ENCODE data around the gene PRPH. TPM values are rescaled to one million over a fixed set of nuclear protein-coding genes. Genes with fewer than 3 reads are reported as not detected.

PRPH gene
- total and polyA plus RNA-seq, 10 of the 15 experiments (the other 5 are each of a cell fraction or from before 2014, with no cell fraction given) = 0.09 to 0.45 (median 0.19) TPM; not detected in 3

GRCh38 chr12:49342914-49343731, 48.2 kb downstream of the PRPH start:
- H3K9me3 ChIP-seq (replicated peaks; ENCODE audit: control insufficient read depth, insufficient read depth, low read length) = no peaks in the 10 kb centered on the region
- in situ Hi-C loops (cut with MboI) = no loop called here
- no peaks in the 10 kb centered on the region; the same call in none of the 2 replicates for H4K20me1 ChIP-seq (ENCODE audit: control insufficient read depth, insufficient read depth)
- H2AFZ ChIP-seq (ENCODE audit: control insufficient read depth, low read depth, low read length) = no peak overlapping the region; the same call in 1 of the 2 replicates
- POLR2A ChIA-PET = interaction anchor here (0.6 to 2.1 kb wide), 4 partner anchors 9 to 54 kb away, joined by 3 to 9 read pairs (median 5); no protein-coding TSS in a partner anchor
- no TSS peak for BruUV-seq (replicated peaks)
- peaks cover 22 to 33% of the 10 kb centered on the region in 2 experiments for H3K27me3 ChIP-seq (replicated peaks in 1 of 2; ENCODE audit: control insufficient read depth in 2 of 2, insufficient read depth in 2 of 2, low read length in 1 of 2)
- H3K9ac ChIP-seq (ENCODE audit: control insufficient read depth, insufficient read depth, low read length) = no peak overlapping the region
- CTCF ChIA-PET = interaction anchor here (0.5 to 4.0 kb wide), 27 partner anchors 9 to 279 kb away, joined by 3 to 139 read pairs (median 4); partner anchors contain the start of genes PRPH, SPATS2 and TROAP
- H3K79me2 ChIP-seq (ENCODE audit: control insufficient read depth, insufficient read depth, low read length) = no peaks in the 10 kb centered on the region
- peak overlapping the region; percentile 8; the same call in 1 of the 2 replicates for H3K4me3 ChIP-seq
- intact Hi-C loops (cut with micrococcal nuclease; ENCODE audit: unreplicated experiment) = loop anchor here (1.0 kb wide), 1 partner anchor 55 kb away; no protein-coding TSS in a partner anchor
- WGBS (ENCODE audit: insufficient coverage, insufficient replicate concordance, low lambda C conversion rate, missing lambda C conversion rate) = 3% methylated on average over 31 of the region's 33 CpGs
- H3K36me3 ChIP-seq (ENCODE audit: control insufficient read depth in 2 of 2, insufficient read depth in 2 of 2, low read length in 1 of 2) = no peaks in the 10 kb centered on the region
- H3K27ac ChIP-seq (ENCODE audit: control insufficient read depth, insufficient read depth) = no peak overlapping the region
- RAD21 ChIA-PET (ENCODE audit: unreplicated experiment) = interaction anchor here (1.2 to 3.0 kb wide), 7 partner anchors 11 to 171 kb away, joined by 3 to 25 read pairs (median 8); partner anchors contain the start of gene TROAP
- DNase-seq (ENCODE audit: low read depth, low spot score) (no peak), FAIRE-seq (peak; percentile 52), ATAC-seq (no peak)
- peaks cover 38% of the 10 kb centered on the region for H3K4me1 ChIP-seq (ENCODE audit: control insufficient read depth, insufficient read depth, low read length)
- H3K4me2 ChIP-seq (ENCODE audit: control insufficient read depth, insufficient read depth) = peak overlapping the region; percentile 82
- SMC1A ChIA-PET (ENCODE audit: uncharacterized antibody, unreplicated experiment) = interaction anchor here (0.6 to 3.2 kb wide), 9 partner anchors 11 to 280 kb away, joined by 3 to 22 read pairs (median 4); no protein-coding TSS in a partner anchor
- TF ChIP-seq NRF1 (conservative IDR thresholded peaks at IDR 0.05; ENCODE audit: low read depth, low read length) (no peak), PBX3 (IDR thresholded peaks at IDR 0.05; ENCODE audit: insufficient replicate concordance, low read depth, low read length) (peak; percentile 49), CEBPZ (IDR thresholded peaks at IDR 0.05; ENCODE audit: low read depth, low read length) (no peak), ZNF217 (IDR thresholded peaks at IDR 0.05) (no peak), IKZF1 (conservative IDR thresholded peaks at IDR 0.05) (no peak), NBN (IDR thresholded peaks at IDR 0.05) (no peak), ZNF274 (IDR thresholded peaks at IDR 0.05; ENCODE audit: insufficient read depth, insufficient read length) (no peak), RFX5 (IDR thresholded peaks at IDR 0.05; ENCODE audit: low read depth, low read length) (no peak), ATF2 (IDR thresholded peaks at IDR 0.05; ENCODE audit: low read length) (no peak), ATF3 (IDR thresholded peaks at IDR 0.05; ENCODE audit: borderline replicate concordance, extremely low read depth, low read depth, low read length) (no peak), TCF12 (IDR thresholded peaks at IDR 0.05; ENCODE audit: low read depth, low read length) (no peak), SMARCA5 (IDR thresholded peaks at IDR 0.05) (no peak), MTA3 (IDR thresholded peaks at IDR 0.05; ENCODE audit: borderline replicate concordance, low read length) (no peak), CREB1 (IDR thresholded peaks at IDR 0.05; ENCODE audit: low read depth) (no peak), YY1 (IDR thresholded peaks at IDR 0.05; ENCODE audit: low read depth, low read length) (peak; percentile 24; the same call in 1 of the 2 replicates), ZSCAN29 (IDR thresholded peaks at IDR 0.05) (no peak), SIX5 (IDR thresholded peaks at IDR 0.05; ENCODE audit: low read depth, low read length, severe bottlenecking) (no peak)
